GM12878 (cell line): ENCODE results near the gene NPDC1. TPM values are rescaled to one million over a fixed set of nuclear protein-coding genes. Genes with fewer than 3 reads are reported as not detected.

ENCODE experiments used
- ATAC-seq: fragments of 200-7000 bp; cut with Tn5 transposase; 3 replicates; pipeline ENCODE4 v1.9.1; 2020; ENCODE audit warnings: mild to moderate bottlenecking, moderate library complexity
- BruUV-seq: library from RNA; stranded (reverse); fragments of 400-500 nt; replicated peaks from 2 replicates; lab custom pipeline; 2021; lab: Mats Ljungman, UMichigan
- CTCF ChIA-PET: fragments of 300-600 bp; sonication (Branson Sonifier 250); formaldehyde crosslinking; extraction: SDS; loops from one replicate; lab custom pipeline; 2021; ENCODE audit warnings: inconsistent platforms; lab: Yijun Ruan, JAX
- POLR2A ChIA-PET: fragments of 350-600 bp; formaldehyde crosslinking; extraction: SDS; loops from one replicate; lab custom pipeline; 2021; ENCODE audit warnings: inconsistent platforms; lab: Charles Lee
- RAD21 ChIA-PET: fragments of 300-600 bp; sonication (Branson Sonifier 250); formaldehyde crosslinking; loops from one replicate; lab custom pipeline; 2023; ENCODE audit warnings: antibody characterized with exemption; ENCODE audit not compliant: unreplicated experiment; lab: Charles Lee
- SMC1A ChIA-PET: fragments of 300-600 bp; sonication (Branson Sonifier 250); formaldehyde crosslinking; loops from one replicate; lab custom pipeline; 2023; ENCODE audit not compliant: unreplicated experiment, uncharacterized antibody; lab: Charles Lee
- DNase-seq: peaks from one replicate; pipeline ENCODE4 v3.0.0-alpha.2; 2011; ENCODE audit warnings: low read depth, low spot score
- FAIRE-seq: peaks from 3 replicates; lab custom pipeline; 2011; peaks lifted over from hg19 to GRCh38; lab: Jason Lieb, UNC
- H2AFZ ChIP-seq: 2 replicates; pipeline ENCODE4 v1.6.0; 2011; ENCODE audit warnings: low read depth, low read length, control low read depth; ENCODE audit not compliant: control insufficient read depth
- H3K27ac ChIP-seq: 2 replicates; pipeline ENCODE4 v1.5.1; 2011; ENCODE audit warnings: control low read depth; ENCODE audit not compliant: control insufficient read depth, insufficient read depth
- H3K27me3 ChIP-seq, 2 experiments: replicated peaks in 1 of 2; 2 replicates each; pipeline versions ENCODE4 v1.6.0 to v1.6.1; 2011; ENCODE audit warnings: low read length in 1 of 2; ENCODE audit not compliant: control insufficient read depth in 2 of 2, insufficient read depth in 2 of 2
- H3K36me3 ChIP-seq, 2 experiments: 2 replicates each; pipeline ENCODE4 v1.5.1; 2011; ENCODE audit warnings: low read length in 1 of 2; ENCODE audit not compliant: control insufficient read depth in 2 of 2, insufficient read depth in 2 of 2
- H3K4me1 ChIP-seq: 2 replicates; pipeline ENCODE4 v1.6.1; 2011; ENCODE audit warnings: mild to moderate bottlenecking, low read length, moderate library complexity, mixed read lengths; ENCODE audit not compliant: control insufficient read depth, insufficient read depth
- H3K4me2 ChIP-seq: 2 replicates; pipeline ENCODE4 v1.6.0; 2011; ENCODE audit warnings: control low read depth; ENCODE audit not compliant: control insufficient read depth, insufficient read depth
- H3K4me3 ChIP-seq: fragments of 200-600 bp; sonication (generic); 2 replicates; pipeline ENCODE4 v1.5.1; 2016
- H3K79me2 ChIP-seq: 2 replicates; pipeline ENCODE4 v1.6.0; 2011; ENCODE audit warnings: low read length; ENCODE audit not compliant: control insufficient read depth, insufficient read depth
- H3K9ac ChIP-seq: 2 replicates; pipeline ENCODE4 v1.8.0; 2011; ENCODE audit warnings: low read length, control low read depth, mixed read lengths; ENCODE audit not compliant: control insufficient read depth, insufficient read depth
- H3K9me3 ChIP-seq: replicated peaks from 3 replicates; pipeline ENCODE4 v1.5.1; 2011; ENCODE audit warnings: mild to moderate bottlenecking, low read length; ENCODE audit not compliant: control insufficient read depth, insufficient read depth
- H4K20me1 ChIP-seq: 2 replicates; pipeline ENCODE4 v1.6.0; 2011; ENCODE audit not compliant: control insufficient read depth, insufficient read depth
- BRCA1 ChIP-seq: IDR thresholded peaks from 2 replicates; pipeline ENCODE4 v1.6.1; 2011; ENCODE audit warnings: low read depth, low read length, improper control_type of control experiment
- PKNOX1 ChIP-seq: fragments of 450-650 bp; IDR thresholded peaks from 2 replicates; pipeline ENCODE4 v1.6.1; 2016; ENCODE audit warnings: mild to moderate bottlenecking
- SRF ChIP-seq, 2 experiments: IDR thresholded peaks; 2 replicates each; pipeline ENCODE4 v1.6.1; 2011; ENCODE audit warnings: low read depth in 2 of 2, low read length in 2 of 2, mild to moderate bottlenecking in 1 of 2, moderate library complexity in 1 of 2
- WGBS: methylation state at CpG from one replicate; pipeline ENCODE4 v1.1.6; 2016; ENCODE audit warnings: low lambda C conversion rate; ENCODE audit not compliant: insufficient replicate concordance, insufficient coverage; ENCODE audit errors: missing lambda C conversion rate; 5-methylcytosine and 5-hydroxymethylcytosine counted together
- in situ Hi-C: fragments of 300-500 bp; cut with MboI; formaldehyde crosslinking; loops from 9 replicates; pipeline ENCODE4 v1.14.3; 2018; ENCODE audit warnings: mixed read lengths
- intact Hi-C: fragments of 100-400 bp; cut with micrococcal nuclease; formaldehyde crosslinking; loops from one replicate; pipeline ENCODE4 v1.14.2; 2022; ENCODE audit not compliant: unreplicated experiment
- polyA plus RNA-seq, 11 experiments: library from polyadenylated mRNA; depleted of rRNA in 4 of 11; unstranded in 6 of 11; stranded (reverse) in 5 of 11; fragments of >200 nt; fragmentation: Nextera tagmentation in 4 of 11; fragmentation: Illumina TruSeq in 1 of 11; extraction: Ambion mirVana in 4 of 11; extraction: Trizol in 1 of 11; gene quantifications; 1 replicate in 1 of 11; 2 replicates in 10 of 11; pipeline versions ENCODE4 v1.2.1 to v1.2.3, GENCODE V29; 2011 to 2016; ENCODE audit warnings: inconsistent platforms in 2 of 11, missing spikeins in 2 of 11, low read depth in 1 of 11
- total RNA-seq, 4 experiments: library from RNA; depleted of rRNA in 3 of 4; stranded (reverse); fragments of >200 nt in 3 of 4; fragmentation: Illumina TruSeq in 1 of 4; extraction: Trizol in 1 of 4; gene quantifications; 2 replicates each; pipeline versions ENCODE4 v1.2.1 to v1.2.3, GENCODE V29; 2013 to 2021

Gene NPDC1
- total and polyA plus RNA-seq, 10 of the 15 experiments (the other 5 are each of a cell fraction or from before 2014, with no cell fraction given) = 0.04 to 1.7 (median 0.77) TPM; not detected in 2

- no peak for TF ChIP-seq PKNOX1
Observed at GRCh38 chr9:137049544-137050449, 3.8 kb upstream of the NPDC1 start (continued).

- in situ Hi-C loops (no loop called here), intact Hi-C loops (loop anchor here (1.0 to 10.0 kb wide), 2 partner anchors 15 to 176 kb away; partner anchors contain the start of genes CYSRT1, RNF208 and RNF224)
- no peak overlapping the region for H3K4me3 ChIP-seq
- no peak overlapping the region for H2AFZ ChIP-seq
- no TSS peak for BruUV-seq
- H3K36me3 ChIP-seq = no peaks in the 10 kb centered on the region
- no peak overlapping the region for H3K27ac ChIP-seq
- ChIA-PET SMC1A (interaction anchor here (1.0 to 1.6 kb wide), 2 partner anchors 13 to 261 kb away, joined by 3 read pairs; no protein-coding TSS in a partner anchor), POLR2A (interaction anchor here (1.1 kb wide), 1 partner anchor 149 kb away, joined by 3 read pairs; no protein-coding TSS in a partner anchor), CTCF (interaction anchor here (1.0 to 4.7 kb wide), 8 partner anchors 13 to 286 kb away, joined by 3 to 81 read pairs (median 4); partner anchors contain the start of genes MAN1B1 and SAPCD2), RAD21 (interaction anchor here (0.8 to 2.0 kb wide), 2 partner anchors 15 to 19 kb away, joined by 3 to 6 read pairs; no protein-coding TSS in a partner anchor)
- H3K9ac ChIP-seq = no peak overlapping the region
- no peaks in the 10 kb centered on the region for H3K4me1 ChIP-seq
- peaks cover 19% of the 10 kb centered on the region in 2 experiments; a peak in 3 of 4 replicates for H3K27me3 ChIP-seq
- 0 out of 4 replicates have a peak, but pooled peaks of 1 of the 2 experiments have one; percentile 11 for TF ChIP-seq SRF (IDR thresholded peaks at IDR 0.05; ENCODE audit: low read depth in 2 of 2, low read length in 2 of 2)
- TF ChIP-seq BRCA1 = no peak
- ATAC-seq = no peak
- no peaks in the 10 kb centered on the region for H3K9me3 ChIP-seq
- no peaks in the 10 kb centered on the region for H3K79me2 ChIP-seq
- no peaks in the 10 kb centered on the region for H4K20me1 ChIP-seq
- WGBS = 48% methylated on average over 40 of the region's 72 CpGs
- no peak for FAIRE-seq
- H3K4me2 ChIP-seq = no peak overlapping the region
- DNase-seq = no peak
Observed at GRCh38 chr9:137048655-137049543, 2.9 kb upstream of the NPDC1 start.
